ENCODE results near the gene CLEC10A.
"Not testable (repeated sequence)": the region's sequence is repeated elsewhere in the genome, so short reads cannot be mapped to it uniquely, and the experiment has no call there.

Gene CLEC10A

GRCh38 chr17:7079581-7080455 is at the start of gene CLEC10A:
Gene CLEC10A (minus strand): TSS chr17:7080251. CDS start chr17:7078812, 1,439 bp downstream.
- peak within 1 kb of the TSS; percentile 19 to 28 for H3K4me3 ChIP-seq (ENCODE audit: low read depth in 1 of 2, low read length in 2 of 2)
- H3K9me3 ChIP-seq (ENCODE audit: control insufficient read depth in 1 of 2, low read length in 2 of 2), result no peaks in the 10 kb centered on the region
- H3K27me3 ChIP-seq (ENCODE audit: control insufficient read depth in 1 of 2, insufficient read depth in 2 of 2, low read length in 2 of 2), result no peaks in the 10 kb centered on the region
- no peak within 1 kb of the TSS for H3K27ac ChIP-seq (ENCODE audit: low read depth, low read length)
- H3K36me3 ChIP-seq (ENCODE audit: control insufficient read depth in 1 of 2, insufficient read depth in 2 of 2, low read length in 2 of 2), result no peaks in the 10 kb centered on the region
- H3K4me1 ChIP-seq (ENCODE audit: control insufficient read depth in 1 of 2, insufficient read depth in 2 of 2, low read length in 2 of 2), result no peaks in the 10 kb centered on the region
- no peak within 1 kb of the TSS for H3K9ac ChIP-seq (ENCODE audit: low read depth in 1 of 2, low read length in 2 of 2)

GRCh38 chr17:7129311-7129710 is 49.3 kb upstream of the CLEC10A start:
- no peaks in the 10 kb centered on the region for H3K9me3 ChIP-seq (ENCODE audit: control insufficient read depth in 1 of 2, low read length in 2 of 2)
- no peaks in the 10 kb centered on the region for H3K27me3 ChIP-seq (ENCODE audit: control insufficient read depth in 1 of 2, insufficient read depth in 2 of 2, low read length in 2 of 2)
- H3K4me3 ChIP-seq (ENCODE audit: low read depth in 1 of 2, low read length in 2 of 2), result no peak overlapping the region
- H3K9ac ChIP-seq (ENCODE audit: low read depth in 1 of 2, low read length in 2 of 2), result no peak overlapping the region
- H3K4me1 ChIP-seq (ENCODE audit: control insufficient read depth in 1 of 2, insufficient read depth in 2 of 2, low read length in 2 of 2), result peaks cover 0 to 4% of the 10 kb centered on the region in 2 donors
- no peak overlapping the region for H3K27ac ChIP-seq (ENCODE audit: low read depth, low read length)
- no peaks in the 10 kb centered on the region for H3K36me3 ChIP-seq (ENCODE audit: control insufficient read depth in 1 of 2, insufficient read depth in 2 of 2, low read length in 2 of 2)

- Histone ChIP-seq H3K27me3 (ENCODE audit: control insufficient read depth in 1 of 2, insufficient read depth in 2 of 2, low read length in 2 of 2) (no peaks in the 10 kb centered on the region), H3K9ac (ENCODE audit: low read depth in 1 of 2, low read length in 2 of 2) (no peak overlapping the region), H3K36me3 (ENCODE audit: control insufficient read depth in 1 of 2, insufficient read depth in 2 of 2, low read length in 2 of 2) (no peaks in the 10 kb centered on the region), H3K4me1 (ENCODE audit: control insufficient read depth in 1 of 2, insufficient read depth in 2 of 2, low read length in 2 of 2) (peaks cover 0 to 4% of the 10 kb centered on the region in 2 donors), H3K9me3 (ENCODE audit: control insufficient read depth in 1 of 2, low read length in 2 of 2) (no peaks in the 10 kb centered on the region), H3K27ac (ENCODE audit: low read depth, low read length) (no peak overlapping the region), H3K4me3 (ENCODE audit: low read depth in 1 of 2, low read length in 2 of 2) (no peak overlapping the region)
These were observed 48.1 kb upstream of the CLEC10A start for GRCh38 chr17:7128160-7128559.

- not testable (repeated sequence) for H3K36me3 ChIP-seq (ENCODE audit: control insufficient read depth in 1 of 2, insufficient read depth in 2 of 2, low read length in 2 of 2); H3K9ac ChIP-seq (ENCODE audit: low read depth in 1 of 2, low read length in 2 of 2); H3K27ac ChIP-seq (ENCODE audit: low read depth, low read length); H3K4me3 ChIP-seq (ENCODE audit: low read depth in 1 of 2, low read length in 2 of 2); H3K4me1 ChIP-seq (ENCODE audit: control insufficient read depth in 1 of 2, insufficient read depth in 2 of 2, low read length in 2 of 2); H3K9me3 ChIP-seq (ENCODE audit: control insufficient read depth in 1 of 2, low read length in 2 of 2); H3K27me3 ChIP-seq (ENCODE audit: control insufficient read depth in 1 of 2, insufficient read depth in 2 of 2, low read length in 2 of 2)
These were observed 47.5 kb upstream of the CLEC10A start for GRCh38 chr17:7127501-7127900.

GRCh38 chr17:7126386-7126785 is 46.3 kb upstream of the CLEC10A start:
- not testable (repeated sequence) for H3K4me1 ChIP-seq (ENCODE audit: control insufficient read depth in 1 of 2, insufficient read depth in 2 of 2, low read length in 2 of 2); H3K9me3 ChIP-seq (ENCODE audit: control insufficient read depth in 1 of 2, low read length in 2 of 2)

GRCh38 chr17:7124923-7125322 is 44.9 kb upstream of the CLEC10A start:
- no peaks in the 10 kb centered on the region for H3K4me1 ChIP-seq (ENCODE audit: control insufficient read depth in 1 of 2, insufficient read depth in 2 of 2, low read length in 2 of 2)
- no peak overlapping the region for H3K9ac ChIP-seq (ENCODE audit: low read depth in 1 of 2, low read length in 2 of 2)
- no peaks in the 10 kb centered on the region for H3K9me3 ChIP-seq (ENCODE audit: control insufficient read depth in 1 of 2, low read length in 2 of 2)
- no peak overlapping the region for H3K4me3 ChIP-seq (ENCODE audit: low read depth in 1 of 2, low read length in 2 of 2)
- no peaks in the 10 kb centered on the region for H3K36me3 ChIP-seq (ENCODE audit: control insufficient read depth in 1 of 2, insufficient read depth in 2 of 2, low read length in 2 of 2)
- H3K27me3 ChIP-seq (ENCODE audit: control insufficient read depth in 1 of 2, insufficient read depth in 2 of 2, low read length in 2 of 2), result no peaks in the 10 kb centered on the region
- H3K27ac ChIP-seq (ENCODE audit: low read depth, low read length), result no peak overlapping the region

More at GRCh38 chr17:7126386-7126785, 46.3 kb upstream of the CLEC10A start:
- H3K27me3 ChIP-seq (ENCODE audit: control insufficient read depth in 1 of 2, insufficient read depth in 2 of 2, low read length in 2 of 2); H3K36me3 ChIP-seq (ENCODE audit: control insufficient read depth in 1 of 2, insufficient read depth in 2 of 2, low read length in 2 of 2); H3K4me3 ChIP-seq (ENCODE audit: low read depth in 1 of 2, low read length in 2 of 2); H3K9ac ChIP-seq (ENCODE audit: low read depth in 1 of 2, low read length in 2 of 2); H3K27ac ChIP-seq (ENCODE audit: low read depth, low read length): not testable (repeated sequence)

GRCh38 chr17:7123844-7124243 is 43.8 kb upstream of the CLEC10A start:
- Histone ChIP-seq H3K27me3 (ENCODE audit: control insufficient read depth in 1 of 2, insufficient read depth in 2 of 2, low read length in 2 of 2) (no peaks in the 10 kb centered on the region), H3K36me3 (ENCODE audit: control insufficient read depth in 1 of 2, insufficient read depth in 2 of 2, low read length in 2 of 2) (no peaks in the 10 kb centered on the region), H3K9me3 (ENCODE audit: control insufficient read depth in 1 of 2, low read length in 2 of 2) (no peaks in the 10 kb centered on the region), H3K27ac (ENCODE audit: low read depth, low read length) (no peak overlapping the region), H3K9ac (ENCODE audit: low read depth in 1 of 2, low read length in 2 of 2) (no peak overlapping the region), H3K4me1 (ENCODE audit: control insufficient read depth in 1 of 2, insufficient read depth in 2 of 2, low read length in 2 of 2) (no peaks in the 10 kb centered on the region), H3K4me3 (ENCODE audit: low read depth in 1 of 2, low read length in 2 of 2) (no peak overlapping the region)

- Histone ChIP-seq H3K36me3 (ENCODE audit: control insufficient read depth in 1 of 2, insufficient read depth in 2 of 2, low read length in 2 of 2) (no peaks in the 10 kb centered on the region), H3K27me3 (ENCODE audit: control insufficient read depth in 1 of 2, insufficient read depth in 2 of 2, low read length in 2 of 2) (no peaks in the 10 kb centered on the region), H3K4me1 (ENCODE audit: control insufficient read depth in 1 of 2, insufficient read depth in 2 of 2, low read length in 2 of 2) (no peaks in the 10 kb centered on the region), H3K9ac (ENCODE audit: low read depth in 1 of 2, low read length in 2 of 2) (no peak overlapping the region), H3K27ac (ENCODE audit: low read depth, low read length) (no peak overlapping the region), H3K4me3 (ENCODE audit: low read depth in 1 of 2, low read length in 2 of 2) (no peak overlapping the region), H3K9me3 (ENCODE audit: control insufficient read depth in 1 of 2, low read length in 2 of 2) (peaks cover 0 to under 1% of the 10 kb centered on the region in 2 donors)
These were observed 42.3 kb upstream of the CLEC10A start for GRCh38 chr17:7122381-7122780.

GRCh38 chr17:7120635-7121034 is 40.6 kb upstream of the CLEC10A start:
- H3K4me1 ChIP-seq (ENCODE audit: control insufficient read depth in 1 of 2, insufficient read depth in 2 of 2, low read length in 2 of 2); H3K27ac ChIP-seq (ENCODE audit: low read depth, low read length); H3K27me3 ChIP-seq (ENCODE audit: control insufficient read depth in 1 of 2, insufficient read depth in 2 of 2, low read length in 2 of 2); H3K9me3 ChIP-seq (ENCODE audit: control insufficient read depth in 1 of 2, low read length in 2 of 2); H3K4me3 ChIP-seq (ENCODE audit: low read depth in 1 of 2, low read length in 2 of 2); H3K9ac ChIP-seq (ENCODE audit: low read depth in 1 of 2, low read length in 2 of 2); H3K36me3 ChIP-seq (ENCODE audit: control insufficient read depth in 1 of 2, insufficient read depth in 2 of 2, low read length in 2 of 2): not testable (repeated sequence)

- Histone ChIP-seq H3K36me3 (ENCODE audit: control insufficient read depth in 1 of 2, insufficient read depth in 2 of 2, low read length in 2 of 2) (no peaks in the 10 kb centered on the region), H3K27me3 (ENCODE audit: control insufficient read depth in 1 of 2, insufficient read depth in 2 of 2, low read length in 2 of 2) (no peaks in the 10 kb centered on the region), H3K27ac (ENCODE audit: low read depth, low read length) (no peak overlapping the region), H3K9me3 (ENCODE audit: control insufficient read depth in 1 of 2, low read length in 2 of 2) (peaks cover 0 to 2% of the 10 kb centered on the region in 2 donors), H3K4me1 (ENCODE audit: control insufficient read depth in 1 of 2, insufficient read depth in 2 of 2, low read length in 2 of 2) (no peaks in the 10 kb centered on the region), H3K9ac (ENCODE audit: low read depth in 1 of 2, low read length in 2 of 2) (no peak overlapping the region), H3K4me3 (ENCODE audit: low read depth in 1 of 2, low read length in 2 of 2) (no peak overlapping the region)
These were observed 40.1 kb upstream of the CLEC10A start for GRCh38 chr17:7120123-7120522.

All from duodenal mucosa (tissue), 2 donors.